Activated CD4-positive, alpha-beta T cell treated with anti-CD3 and anti-CD28 coated beads, Interleukin-2, amount 50 U/mL, for 48 hours (primary cell): Measurements from ENCODE around the gene TTC28.

Experiments
- DNase-seq, 2 experiments: peaks; one replicate each; pipeline ENCODE4 v3.0.0-alpha.2; 2020

Gene TTC28

GRCh38 chr22:28438183-28438768 lies 241.4 kb downstream of the TTC28 start:
- DNase-seq, result no peak

GRCh38 chr22:28435982-28436381 lies 243.7 kb downstream of the TTC28 start:
- DNase-seq, result no peak

GRCh38 chr22:28435140-28435768 lies 244.4 kb downstream of the TTC28 start:
- no peak for DNase-seq

- DNase-seq, result no peak
These were observed 249.1 kb downstream of the TTC28 start for GRCh38 chr22:28430466-28431025.

GRCh38 chr22:28429711-28430110 lies 249.9 kb downstream of the TTC28 start:
- no peak for DNase-seq

- DNase-seq, result no peak
These were observed 251.4 kb downstream of the TTC28 start for GRCh38 chr22:28428271-28428670.

- no peak for DNase-seq
These were observed 253.1 kb downstream of the TTC28 start for GRCh38 chr22:28426346-28427132.

GRCh38 chr22:28425211-28425610 lies 254.4 kb downstream of the TTC28 start:
- no peak for DNase-seq

- no peak for DNase-seq
These were observed 255.1 kb downstream of the TTC28 start for GRCh38 chr22:28424427-28425080.

- DNase-seq, result no peak
These were observed 259.7 kb downstream of the TTC28 start for GRCh38 chr22:28419919-28420318.

- no peak for DNase-seq
These were observed 261.6 kb downstream of the TTC28 start for GRCh38 chr22:28418008-28418407.

GRCh38 chr22:28417431-28417830 lies 262.2 kb downstream of the TTC28 start:
- DNase-seq, result no peak

- no peak for DNase-seq
These were observed 264.7 kb downstream of the TTC28 start for GRCh38 chr22:28414913-28415312.

GRCh38 chr22:28413612-28414399 lies 265.8 kb downstream of the TTC28 start:
- no peak for DNase-seq

- DNase-seq, result no peak
These were observed 267.5 kb downstream of the TTC28 start for GRCh38 chr22:28412109-28412508.

- DNase-seq, result no peak
These were observed 268.5 kb downstream of the TTC28 start for GRCh38 chr22:28411125-28411524.

GRCh38 chr22:28410050-28410816 lies 269.4 kb downstream of the TTC28 start:
- DNase-seq, result no peak

- no peak for DNase-seq
These were observed 270.9 kb downstream of the TTC28 start for GRCh38 chr22:28408709-28409108.

- DNase-seq, result no peak
These were observed 272.0 kb downstream of the TTC28 start for GRCh38 chr22:28407645-28408044.

- DNase-seq, result no peak
These were observed 273.4 kb downstream of the TTC28 start for GRCh38 chr22:28406246-28406645.

- DNase-seq, result no peak
These were observed 274.1 kb downstream of the TTC28 start for GRCh38 chr22:28405588-28405987.

GRCh38 chr22:28402539-28402938 lies 277.1 kb downstream of the TTC28 start:
- no peak for DNase-seq
